Cortex of kidney (tissue), 1 donor: ENCODE measurements around the gene PBX3.

Source experiments
- DNase-seq: peaks from one replicate; lab custom pipeline; 2025; lab: John Stamatoyannopoulos, UW

The PBX3 gene

DNA sequence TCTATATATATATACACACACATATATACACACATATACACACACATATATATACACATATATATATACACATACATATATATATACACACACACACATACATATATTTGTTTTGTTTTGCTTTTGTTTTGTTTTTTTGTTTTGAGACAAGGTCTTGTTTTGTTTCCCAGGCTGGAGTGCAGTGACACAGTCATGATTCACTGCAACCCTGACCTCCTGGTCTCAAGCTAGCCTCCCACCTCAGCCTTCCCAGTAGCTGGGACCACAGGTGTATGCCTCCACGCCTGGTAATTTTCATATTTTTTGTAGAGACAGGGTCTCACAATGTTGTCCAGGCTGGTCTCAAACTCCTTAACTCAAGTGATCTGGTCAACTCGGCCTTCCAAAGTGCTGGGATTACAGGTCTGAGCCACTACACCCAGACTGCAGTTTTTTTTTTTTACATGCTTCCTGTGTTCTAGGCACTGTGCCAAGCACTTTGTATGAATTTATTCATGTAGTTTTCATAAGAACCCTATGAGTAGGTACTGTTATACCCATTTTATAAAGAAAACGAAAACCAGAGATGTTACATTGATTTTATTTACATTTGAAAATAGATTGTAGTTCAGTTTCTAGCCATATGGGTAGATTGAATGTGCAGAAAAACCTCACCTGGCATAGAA, 120.7 kb downstream of the PBX3 start:
- no peak for DNase-seq

DNA sequence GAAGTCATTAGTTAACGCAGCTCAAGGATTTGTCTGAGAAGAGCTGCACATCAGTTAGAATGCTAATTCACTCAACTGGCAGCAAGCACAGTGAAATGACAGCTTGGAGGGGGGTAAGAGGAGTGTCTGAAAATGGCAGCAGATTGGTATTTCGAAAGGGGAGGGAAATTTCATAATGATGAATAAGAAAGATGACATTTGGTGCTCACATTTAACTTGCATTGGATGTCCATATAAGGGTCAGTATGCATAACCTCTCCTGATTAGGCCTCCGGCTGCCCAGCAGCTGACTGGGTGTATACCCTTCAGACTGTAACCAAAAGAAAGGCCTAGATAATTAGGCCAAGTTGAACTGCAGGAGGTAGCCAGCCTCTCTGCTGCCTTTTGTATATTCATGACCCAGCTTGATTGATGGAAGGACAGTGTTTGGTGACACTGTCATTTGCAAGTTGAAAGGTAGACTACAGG, 131.0 kb downstream of the PBX3 start:
- DNase-seq = no peak

DNA sequence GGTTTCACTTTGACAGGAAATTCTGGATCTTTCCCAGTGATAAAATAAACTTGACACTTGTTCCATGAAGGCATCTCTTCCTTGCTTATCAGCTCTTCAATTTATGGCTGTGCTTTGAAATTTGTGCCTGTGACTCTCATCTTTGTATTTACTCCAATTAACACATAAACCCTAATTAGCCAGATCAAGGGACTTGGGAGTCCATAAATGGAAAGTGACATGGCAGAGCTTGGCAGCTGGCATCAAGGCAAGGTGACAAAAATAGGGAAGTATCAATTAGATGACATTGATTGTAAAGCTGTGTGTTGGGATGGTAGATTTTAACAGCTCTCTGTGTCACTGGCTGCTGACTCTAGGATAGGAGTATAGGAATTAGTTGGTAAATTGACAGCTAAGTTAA, 133.9 kb downstream of the PBX3 start:
- DNase-seq = no peak

DNA sequence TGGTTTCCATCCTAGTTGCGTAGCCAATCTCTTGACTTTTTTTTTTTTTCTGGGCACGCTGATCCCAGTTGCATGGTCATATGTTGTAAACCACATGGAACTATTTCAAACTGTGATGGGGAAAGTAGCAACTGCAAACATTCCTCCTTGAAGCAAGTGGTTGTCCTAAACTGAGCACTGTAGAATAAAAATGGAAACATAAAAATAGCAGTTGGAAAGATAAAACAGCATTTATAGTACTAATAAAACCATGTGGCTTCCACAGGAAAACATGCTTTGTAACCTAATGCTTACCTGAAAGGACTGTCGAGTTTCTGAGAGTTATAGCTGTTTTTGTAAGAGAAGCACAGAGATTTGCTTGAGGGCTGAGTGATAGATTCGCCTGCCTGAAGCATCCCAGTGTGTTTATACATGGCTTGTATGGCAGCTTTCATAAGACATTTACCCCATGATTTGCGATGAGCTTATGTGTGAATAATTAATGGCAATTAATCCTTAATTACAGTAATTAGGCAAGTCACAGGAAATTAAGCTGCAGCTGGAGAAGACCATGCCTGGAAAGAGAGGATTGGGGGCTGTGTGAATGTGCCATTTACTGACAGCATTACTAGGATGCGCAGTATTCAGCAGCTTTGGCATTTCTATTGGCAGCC, 136.5 kb downstream of the PBX3 start:
- DNase-seq = no peak

DNA sequence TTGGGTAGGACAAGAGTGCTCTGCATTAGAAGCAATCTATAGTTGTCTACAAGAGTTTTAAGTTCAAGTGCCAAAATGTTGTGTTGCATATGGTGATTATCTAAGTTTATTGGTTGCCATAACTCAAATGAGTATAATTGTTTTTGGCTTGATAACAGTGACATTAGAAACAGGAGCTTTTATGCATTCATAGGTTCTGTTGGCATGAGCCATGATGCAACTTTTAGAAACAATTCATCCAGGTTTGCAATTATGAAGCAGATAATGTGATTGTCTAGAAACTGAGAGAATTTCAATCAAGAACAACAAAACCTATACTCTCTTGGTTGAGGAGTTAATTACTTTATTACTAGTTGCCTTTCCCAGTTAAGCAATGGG, 137.0 kb downstream of the PBX3 start:
- no peak for DNase-seq

DNA sequence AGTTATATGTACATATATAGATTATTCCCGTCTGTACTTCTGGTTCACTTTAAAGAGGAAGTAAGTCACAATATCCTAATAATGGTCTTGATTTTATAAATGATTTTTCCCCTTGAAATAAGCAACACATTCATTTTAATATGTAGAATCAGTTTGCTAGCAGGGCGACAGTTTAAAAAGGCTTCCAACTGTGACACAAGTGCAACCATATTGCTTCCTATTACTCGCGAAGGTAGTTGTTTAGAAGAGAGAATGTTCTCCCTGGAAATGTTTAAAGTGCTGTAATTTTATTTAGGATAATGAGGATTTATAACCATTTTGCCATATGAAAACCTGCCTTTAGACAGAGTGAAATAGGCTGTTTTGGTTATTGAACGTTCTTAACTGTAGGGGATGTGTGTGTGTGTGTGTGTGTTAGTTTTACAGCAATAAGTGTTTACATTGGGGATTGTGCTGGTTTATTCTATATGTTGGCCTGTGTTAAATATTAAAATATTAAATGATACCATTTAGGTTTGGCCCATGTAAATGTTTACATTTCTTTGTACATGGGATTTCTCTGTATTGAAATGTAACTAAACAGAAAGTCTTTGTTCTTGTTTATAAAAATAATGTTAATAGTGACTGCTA, 138.3 kb downstream of the PBX3 start:
- no peak for DNase-seq

DNA sequence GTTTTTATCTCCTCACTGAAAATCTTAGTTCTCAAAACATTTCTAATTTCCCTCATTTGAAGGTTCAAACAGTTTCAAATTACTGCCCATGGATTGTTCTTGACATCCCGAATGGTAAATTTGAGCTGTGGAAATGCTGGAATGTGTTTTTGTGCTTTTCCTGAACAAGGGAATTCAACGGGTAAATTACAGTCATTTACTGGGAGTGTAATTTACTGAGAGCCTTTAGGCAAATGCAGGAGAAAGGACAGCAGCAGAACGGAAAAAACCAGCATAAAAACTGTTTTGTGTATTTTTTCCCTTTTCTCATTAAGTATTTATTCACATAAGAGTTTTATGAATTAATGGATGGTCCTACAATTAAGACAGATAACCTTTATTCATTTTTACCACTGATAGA, 139.2 kb downstream of the PBX3 start:
- no peak for DNase-seq

DNA sequence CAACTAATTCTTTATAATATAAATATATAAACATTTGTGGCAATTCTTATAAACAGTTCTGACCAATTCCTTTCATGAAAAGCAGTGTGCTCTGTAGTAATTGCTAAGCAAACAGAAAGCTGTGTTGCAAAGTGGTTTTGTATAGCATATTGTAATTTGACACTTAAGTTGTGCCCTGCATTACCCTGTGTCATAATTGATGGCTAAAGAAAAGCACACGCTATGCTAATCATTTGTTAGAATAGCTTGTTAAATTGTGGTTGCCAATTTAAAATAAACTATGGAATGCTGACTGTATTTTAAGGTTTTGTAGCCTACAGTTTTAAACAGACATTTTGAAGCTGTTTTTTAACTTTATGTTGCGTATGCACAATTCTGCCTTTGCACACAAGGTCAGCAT, 140.0 kb downstream of the PBX3 start:
- DNase-seq = no peak

DNA sequence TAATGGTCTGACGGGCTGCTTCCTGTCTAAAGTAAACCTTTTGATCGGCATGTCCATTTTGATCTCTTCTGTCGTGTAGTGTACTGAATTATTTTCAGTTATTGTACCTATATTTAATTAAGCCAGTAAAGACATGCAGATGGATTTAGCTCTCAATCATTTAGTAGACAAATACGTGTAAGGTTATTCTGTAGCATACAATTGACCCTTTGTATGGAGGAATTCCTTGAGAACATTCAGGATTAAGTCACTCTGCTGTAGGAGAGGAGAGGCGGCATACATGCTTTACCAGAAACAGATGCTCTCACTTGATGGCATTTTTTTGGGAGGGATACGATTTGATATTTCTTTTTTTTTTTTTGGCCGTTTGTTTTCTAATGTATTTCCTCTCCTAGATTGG, 141.0 kb downstream of the PBX3 start:
- no peak for DNase-seq

DNA sequence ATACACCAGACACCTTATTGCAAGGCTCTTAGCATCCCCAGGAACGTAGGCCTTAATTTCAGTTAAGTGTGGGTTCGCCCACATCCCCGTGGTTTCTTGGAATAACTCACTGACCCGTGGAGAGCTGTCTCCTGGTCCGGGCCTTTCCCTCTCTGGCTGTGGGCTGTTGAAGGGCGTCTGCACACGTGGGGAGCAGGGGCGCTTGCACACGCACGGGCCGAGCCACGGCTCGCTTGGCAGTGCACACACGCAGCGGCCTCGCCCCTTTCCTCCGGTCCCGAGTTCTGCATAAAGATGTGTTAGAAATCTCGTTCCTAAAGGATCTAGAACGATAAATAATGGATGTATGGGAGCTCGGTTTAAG, 141.9 kb downstream of the PBX3 start:
- DNase-seq = no peak

DNA sequence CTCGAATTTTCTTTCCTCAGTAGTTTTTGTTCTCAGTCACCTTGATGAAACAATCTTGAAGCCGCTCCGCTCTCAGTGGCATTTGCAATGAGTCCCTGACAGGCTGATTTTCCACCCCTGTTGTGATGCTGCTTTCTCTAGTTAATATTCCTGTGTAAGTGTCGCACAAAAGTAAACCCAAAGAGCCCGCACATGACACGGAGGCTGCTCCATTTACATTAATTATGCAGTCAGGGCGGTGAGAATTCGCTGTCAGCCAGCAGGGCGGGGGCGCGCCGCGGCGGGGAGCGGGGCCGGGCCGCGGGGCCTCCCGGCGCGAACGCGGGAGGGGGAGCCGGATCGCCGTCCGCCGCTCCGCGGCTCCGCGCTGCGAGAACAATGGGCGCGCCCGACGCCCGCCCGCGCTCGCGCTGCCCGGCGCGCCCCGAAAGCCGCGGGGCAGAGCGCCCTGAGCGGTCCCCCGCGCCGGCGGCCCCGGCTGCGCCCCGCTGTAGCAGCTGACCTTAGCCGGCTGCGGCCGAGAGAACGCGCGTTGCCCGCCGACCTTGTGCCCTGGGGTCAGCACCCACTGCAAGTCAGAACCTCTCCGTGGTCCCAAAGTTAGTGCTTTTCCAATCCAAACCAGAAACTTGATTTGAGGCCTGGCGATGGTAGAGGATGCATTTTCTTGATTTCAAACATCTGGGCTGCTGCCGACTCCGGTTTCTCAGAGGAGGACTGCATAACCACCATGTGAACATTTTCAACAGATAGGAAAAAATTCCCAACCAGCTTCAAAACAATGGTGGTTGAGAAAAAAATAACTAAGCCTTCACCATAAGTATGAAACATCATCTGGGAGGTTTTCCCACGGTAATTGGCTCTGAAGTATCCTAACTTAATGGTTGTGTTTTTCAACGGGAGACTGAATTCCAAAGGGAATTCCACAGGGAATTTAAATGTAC, 142.6 kb downstream of the PBX3 start:
- no peak for DNase-seq

DNA sequence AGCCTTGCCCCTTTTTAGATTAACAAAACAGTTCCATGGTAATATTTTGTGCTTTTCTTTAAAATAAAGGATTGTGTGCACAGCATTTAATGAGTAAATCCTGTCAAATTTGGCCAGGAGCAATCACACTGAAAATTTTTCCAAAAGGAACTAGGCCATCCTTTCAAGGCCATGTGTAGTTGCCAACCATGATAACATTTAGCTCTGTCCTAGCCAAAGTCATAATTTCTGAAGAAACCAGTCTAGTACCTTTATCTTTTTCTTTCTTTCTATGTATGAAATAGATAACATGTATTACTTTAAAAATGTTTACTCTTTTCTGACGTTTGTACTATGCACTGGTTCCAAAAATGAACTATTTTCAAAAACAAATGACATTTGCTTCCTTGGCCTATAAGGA, 143.7 kb downstream of the PBX3 start:
- no peak for DNase-seq

DNA sequence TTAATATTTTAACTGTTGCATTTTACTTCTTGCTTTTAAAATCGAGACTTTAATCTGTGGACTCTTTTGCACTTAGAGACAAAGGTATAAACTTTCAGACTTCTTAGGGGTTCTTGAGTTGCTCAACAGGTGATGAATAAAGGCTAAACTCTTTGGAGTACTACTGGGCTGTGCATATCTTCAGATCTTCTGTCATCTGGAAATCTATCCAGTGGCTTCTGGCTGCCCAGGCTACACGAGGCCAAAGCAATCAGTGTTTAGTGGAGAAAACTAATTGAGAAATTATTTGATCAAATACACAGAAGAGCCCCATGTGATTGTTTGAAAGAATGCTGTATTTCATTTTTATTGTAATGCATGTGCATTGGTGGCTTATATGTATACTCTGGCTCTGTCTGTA, 146.1 kb downstream of the PBX3 start:
- DNase-seq = no peak

DNA sequence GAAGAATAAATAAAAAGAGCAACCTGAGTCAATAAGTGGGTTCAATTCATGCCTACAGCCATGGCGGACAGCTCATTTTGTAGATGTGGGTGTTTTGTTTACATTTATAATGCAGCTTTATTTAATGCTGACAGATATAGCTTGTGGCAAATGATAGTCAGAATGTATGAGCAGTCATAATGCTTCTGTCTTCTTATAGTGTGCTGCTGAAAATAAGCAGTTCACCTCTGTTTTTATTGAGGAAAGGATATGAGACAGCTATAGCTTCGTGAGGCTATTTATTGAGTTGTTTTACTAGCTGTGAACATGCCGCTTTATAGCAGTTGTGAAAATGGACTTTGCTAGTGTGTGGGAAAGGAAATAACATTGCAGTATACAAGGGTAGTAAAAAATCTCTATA, 147.4 kb downstream of the PBX3 start:
- no peak for DNase-seq

DNA sequence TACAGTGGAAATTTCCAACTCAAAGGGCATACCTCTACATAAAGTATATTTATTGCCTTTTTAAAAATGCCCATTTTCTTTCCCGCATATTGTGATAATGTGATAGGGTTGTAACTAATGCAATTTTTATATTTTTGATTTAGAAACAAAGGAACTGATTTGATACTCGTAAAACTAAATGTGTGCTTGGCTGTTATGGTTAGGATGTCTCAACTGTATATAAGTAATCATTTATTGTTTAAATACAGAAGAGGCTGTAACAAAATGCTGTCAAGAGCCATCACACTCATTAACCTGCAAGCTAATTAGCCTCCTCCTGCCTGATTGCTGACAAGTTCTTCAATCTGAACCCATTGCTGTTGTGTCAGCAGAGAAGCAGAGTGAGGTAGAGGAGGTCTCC, 149.2 kb downstream of the PBX3 start:
- DNase-seq = no peak

DNA sequence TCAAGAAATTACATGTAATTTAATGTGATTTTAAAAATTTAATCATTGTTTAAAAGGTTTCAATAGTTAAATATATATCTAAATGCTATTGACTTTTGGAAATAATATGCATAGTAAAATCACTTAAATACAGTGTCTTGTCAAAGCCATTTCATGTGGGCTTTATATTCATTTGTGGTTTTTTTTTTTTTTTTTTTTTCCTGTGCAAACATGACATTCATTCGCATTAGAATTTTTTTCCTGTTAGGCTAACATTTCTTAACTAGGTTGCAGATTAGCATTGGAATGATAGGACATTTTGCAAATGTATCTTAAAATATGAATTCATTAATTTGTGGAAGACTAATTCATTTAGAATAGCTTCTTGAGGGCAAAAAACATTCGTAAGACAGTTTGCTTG, 149.8 kb downstream of the PBX3 start:
- no peak for DNase-seq

DNA sequence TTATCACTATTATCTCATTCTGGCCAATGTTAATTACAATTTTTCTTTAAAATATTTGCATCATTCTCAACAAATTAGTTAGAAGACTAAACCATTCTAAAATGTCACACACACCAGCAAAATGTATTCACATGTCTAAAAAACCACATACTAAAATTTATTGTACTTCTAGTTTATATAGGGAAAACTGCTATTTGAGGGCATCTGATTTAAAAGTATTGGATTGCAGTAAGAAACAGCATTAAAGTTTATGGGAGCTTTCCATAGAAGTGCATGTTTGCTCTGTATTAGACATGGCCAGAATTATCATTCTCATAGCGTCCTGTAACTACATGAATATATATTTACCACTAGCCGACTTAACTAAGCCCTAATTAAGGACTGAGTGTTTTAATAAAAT, 150.3 kb downstream of the PBX3 start:
- no peak for DNase-seq

DNA sequence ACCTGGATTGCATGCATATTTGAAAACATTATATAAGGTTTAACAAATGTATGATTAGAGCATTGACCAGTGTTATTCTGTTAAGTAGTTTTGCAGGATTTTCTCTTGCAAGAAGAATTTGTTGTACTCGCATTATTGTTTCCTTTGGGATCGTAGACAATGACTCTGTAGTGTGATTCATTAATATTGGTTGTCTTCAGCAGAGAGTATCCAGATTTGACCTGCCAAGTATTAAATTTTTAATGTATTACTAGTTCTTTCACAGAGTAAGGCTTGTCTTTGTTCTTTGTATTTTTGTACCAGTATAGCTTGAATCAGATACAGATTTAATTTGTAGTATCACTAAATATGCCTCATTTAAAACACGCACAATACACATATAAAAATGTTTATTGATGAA, 155.0 kb downstream of the PBX3 start:
- no peak for DNase-seq

DNA sequence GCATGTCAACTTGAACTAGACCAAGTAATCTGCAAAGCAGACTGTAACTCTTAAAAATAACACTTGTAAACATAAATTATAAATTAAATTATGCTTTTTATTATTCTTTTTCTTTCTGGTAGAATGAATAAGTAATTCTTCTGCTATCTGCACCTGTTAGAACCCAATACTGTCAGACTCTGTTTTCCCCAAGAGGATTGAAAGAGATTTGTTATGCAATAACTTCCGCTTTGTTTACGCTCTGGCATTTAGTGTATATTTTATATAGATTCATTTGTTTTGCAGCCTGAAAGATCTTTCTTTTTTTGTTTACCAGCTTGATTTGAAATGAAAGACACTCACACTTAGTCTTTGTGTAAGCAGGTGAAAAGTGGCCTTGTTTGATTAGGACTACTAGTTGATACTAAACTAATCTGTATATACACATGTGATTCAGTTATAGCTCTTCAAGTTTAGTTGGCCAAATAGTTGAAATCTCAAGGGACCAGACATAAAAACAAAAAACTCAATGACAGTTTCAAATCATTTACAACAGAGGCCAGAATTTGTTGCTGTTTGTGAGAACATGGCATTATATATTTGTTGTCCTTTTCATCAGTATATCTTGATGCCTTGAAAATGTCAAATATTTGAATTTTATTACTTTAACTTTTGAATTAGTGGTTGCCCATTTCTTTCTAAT, 155.8 kb downstream of the PBX3 start:
- DNase-seq = no peak

DNA sequence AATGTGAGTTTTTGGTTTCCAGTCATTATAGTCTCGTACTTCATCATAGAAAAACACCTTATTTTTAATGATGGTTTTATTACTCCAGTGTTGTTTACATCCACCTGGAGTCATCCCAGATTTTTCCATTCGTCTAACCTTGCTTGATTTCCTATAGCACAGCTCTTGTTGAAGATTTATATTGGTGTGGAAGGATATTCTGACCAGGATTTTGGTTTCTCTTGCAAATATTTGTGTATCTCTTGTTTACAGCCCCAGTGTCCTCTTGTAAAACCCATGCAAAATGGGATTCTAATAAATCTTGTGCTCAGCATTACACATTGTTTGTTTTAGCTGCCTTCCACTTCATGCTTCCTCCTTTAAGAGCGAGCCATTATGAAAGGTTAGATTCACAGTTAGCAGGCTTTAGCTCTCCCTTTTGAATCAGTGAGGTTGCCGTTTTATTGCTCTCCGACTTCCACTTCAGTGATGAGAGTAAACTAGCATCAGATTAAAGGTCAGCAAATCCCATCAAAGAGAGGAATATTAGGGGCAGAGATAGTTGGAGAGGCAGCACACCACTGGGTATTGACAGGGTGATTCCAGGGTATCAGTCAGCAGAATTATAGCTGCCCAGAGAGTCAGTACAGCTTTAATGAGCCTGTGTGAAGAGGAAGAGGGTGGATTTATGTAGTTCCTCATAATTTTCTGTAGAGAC, 157.1 kb downstream of the PBX3 start:
- DNase-seq = no peak

DNA sequence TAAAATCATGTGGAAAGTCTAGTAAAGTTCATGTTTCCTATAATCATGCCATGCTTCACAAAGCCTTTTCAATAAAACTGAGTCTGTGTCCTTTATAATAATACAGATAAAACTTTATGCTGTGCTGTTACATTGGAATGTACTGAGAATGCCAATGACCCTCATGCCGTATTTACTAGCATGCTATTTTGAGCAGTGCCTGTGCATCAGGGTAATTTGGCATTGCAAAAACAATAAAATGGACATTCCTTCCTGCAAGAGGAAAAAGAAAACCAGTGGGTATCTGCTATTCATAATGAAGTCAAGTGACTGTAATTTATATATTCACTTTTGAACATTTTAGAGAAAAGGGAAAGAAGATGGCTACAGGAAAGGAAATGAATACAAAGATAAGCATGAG, 159.0 kb downstream of the PBX3 start:
- DNase-seq = no peak
